HUDEP-2 (cell line): ENCODE results near the gene GRIK3.

Experiments
- DNase-seq, 76 experiments: peaks; one replicate each; lab custom pipeline; 2025; ENCODE audit not compliant: unreplicated experiment in 76 of 76; lab: John Stamatoyannopoulos, UW

The GRIK3 gene

DNA sequence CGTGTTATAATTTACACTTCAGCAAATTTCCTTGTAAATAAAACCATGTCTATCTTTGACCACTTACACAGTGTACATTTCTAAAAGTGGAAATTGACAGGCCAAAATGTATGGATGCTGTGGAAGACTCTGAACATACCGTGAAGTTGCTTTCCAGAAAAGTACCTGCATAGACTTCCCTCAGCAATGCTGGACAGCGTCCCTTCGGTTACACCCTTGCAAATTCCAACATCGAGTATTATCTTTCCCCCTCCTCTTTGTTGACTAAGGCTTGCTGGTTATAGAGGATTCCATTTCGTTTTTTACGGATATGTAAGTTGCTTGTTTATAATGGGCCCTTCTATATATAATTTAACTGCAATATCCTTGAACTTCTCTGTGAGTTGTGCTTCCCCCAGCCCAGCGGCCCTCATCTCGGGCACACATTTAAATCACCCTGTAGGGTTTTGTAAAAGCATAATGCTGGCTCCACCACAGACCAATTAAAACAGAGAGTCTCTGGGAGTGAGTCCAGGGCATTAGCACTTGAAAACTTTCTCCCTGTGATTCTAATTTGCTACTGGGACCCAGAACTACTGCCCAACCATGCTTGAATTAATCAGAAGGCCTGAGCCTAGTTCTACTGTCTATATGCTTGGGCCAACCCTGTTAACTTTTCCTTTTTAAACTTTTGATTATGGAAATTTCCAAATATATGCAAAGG, 230.3 kb downstream of the GRIK3 start:
- no peak for DNase-seq

DNA sequence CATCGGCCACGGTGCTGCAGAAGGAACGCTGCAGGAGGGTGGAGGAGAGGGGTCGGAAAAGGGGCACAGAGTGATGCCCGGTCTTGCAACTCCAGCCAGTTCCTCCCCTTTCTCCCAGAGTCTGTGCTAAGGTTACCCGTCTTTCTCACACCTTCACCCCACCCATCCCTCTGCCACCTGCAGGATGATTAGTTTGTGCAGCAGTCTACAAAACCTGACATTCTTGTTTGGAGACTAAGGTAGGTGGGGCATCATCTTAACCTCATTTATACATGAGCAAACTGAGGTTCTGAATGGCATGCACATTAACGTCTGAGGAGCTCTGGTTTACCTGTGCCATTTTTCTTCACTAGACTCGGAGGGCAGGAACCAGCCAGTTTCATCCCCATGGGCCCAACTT, 232.3 kb downstream of the GRIK3 start:
- no peak for DNase-seq

DNA sequence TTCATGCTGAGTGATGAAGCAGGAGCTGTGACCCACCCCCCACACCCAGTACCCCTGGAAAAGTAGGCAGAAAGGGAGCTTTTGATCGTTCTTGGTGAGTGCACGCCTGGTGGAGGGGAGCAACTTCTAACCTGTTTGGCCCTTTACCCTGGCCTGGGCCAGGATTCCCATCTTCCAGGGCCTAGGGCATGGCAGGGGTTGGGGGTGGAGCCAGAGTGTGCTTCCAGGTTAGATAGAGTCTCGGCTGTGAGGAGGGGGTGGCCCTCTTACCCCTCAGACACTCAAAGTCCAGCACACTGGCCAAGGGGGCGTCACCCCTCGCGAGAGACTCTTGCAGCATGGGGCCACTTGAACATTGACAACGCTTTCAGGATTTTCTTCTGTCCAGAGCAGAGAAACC, 236.6 kb downstream of the GRIK3 start:
- DNase-seq, result no peak

DNA sequence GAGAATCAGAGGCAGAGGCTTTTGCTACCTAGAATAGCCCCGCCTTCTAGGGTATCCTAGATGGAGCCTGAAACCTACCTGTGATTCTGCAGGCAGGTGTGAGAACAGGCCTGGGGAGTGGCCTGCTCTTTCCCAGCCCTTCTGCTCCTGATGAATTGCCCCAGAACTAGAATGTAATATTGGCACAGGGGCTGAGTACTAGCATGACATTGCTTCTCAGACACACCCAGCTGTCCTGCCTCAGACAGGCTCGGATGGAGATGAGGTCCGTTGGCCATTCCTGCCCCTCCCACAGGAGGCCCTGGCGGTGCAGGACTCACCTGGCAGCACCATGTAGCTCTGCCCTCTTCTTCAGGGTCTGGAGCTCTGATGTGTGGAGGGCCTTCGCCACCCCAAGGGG, 237.6 kb downstream of the GRIK3 start:
- DNase-seq, result no peak

DNA sequence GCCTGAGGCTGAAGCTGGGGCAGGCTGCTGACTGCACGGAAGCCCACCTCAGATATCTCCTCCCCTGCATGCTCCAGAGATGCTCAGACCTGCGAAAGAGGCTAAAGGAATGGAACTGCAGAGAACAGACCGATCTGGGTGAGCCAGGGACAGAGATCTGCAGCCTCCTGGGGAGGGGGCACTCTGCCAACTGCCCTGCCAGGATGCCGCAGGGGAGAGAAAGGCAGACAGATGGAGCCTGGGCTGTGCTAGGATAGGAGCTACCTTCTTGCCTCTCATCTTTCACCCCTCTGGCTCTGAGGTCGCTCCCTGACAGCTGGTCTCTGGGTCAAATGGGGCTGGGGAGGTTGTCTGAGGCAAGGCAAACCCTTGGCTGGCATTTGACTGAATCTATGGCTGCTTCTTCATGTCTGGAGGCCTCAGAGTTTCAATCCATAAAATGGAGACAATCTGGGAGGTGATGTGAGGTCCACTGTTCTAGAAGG, 238.2 kb downstream of the GRIK3 start:
- no peak for DNase-seq

DNA sequence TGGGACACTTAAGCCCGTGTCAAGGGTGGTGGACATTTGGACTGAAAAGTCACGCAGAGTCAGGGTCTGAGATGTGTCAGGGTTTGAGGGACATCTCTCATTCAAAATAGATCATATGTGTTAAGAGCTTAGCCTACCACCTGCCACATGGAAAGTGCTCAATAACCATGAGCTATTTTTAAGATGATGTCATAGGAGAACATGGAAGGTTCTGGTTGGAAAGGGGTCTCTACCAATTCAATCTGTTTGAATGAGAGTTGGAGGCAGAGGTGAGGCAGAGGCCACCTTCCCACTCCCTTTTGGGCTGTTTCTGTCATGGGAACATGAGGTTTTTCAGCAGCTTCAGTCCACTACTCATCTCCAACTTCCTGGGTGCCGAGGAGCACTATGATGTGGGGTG, 239.9 kb downstream of the GRIK3 start:
- no peak for DNase-seq

DNA sequence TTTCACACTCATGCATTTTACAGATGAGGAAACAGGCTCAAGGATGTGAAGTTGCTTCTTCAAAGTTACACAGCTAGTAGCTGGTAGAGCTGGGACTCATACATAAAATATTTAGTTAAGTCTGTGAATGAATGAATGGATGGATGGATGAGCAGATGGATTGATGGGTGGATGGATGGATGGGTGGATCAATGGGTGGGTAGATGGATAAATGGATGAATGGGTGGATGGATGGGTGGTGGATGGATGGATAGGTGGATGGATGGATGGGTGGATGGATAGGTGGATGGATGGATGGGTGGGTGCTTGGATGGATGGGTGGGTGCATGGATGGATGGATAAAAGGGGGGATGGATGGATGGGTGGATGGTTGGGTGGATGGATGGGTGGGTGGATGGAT, 240.9 kb downstream of the GRIK3 start:
- DNase-seq, result no peak

DNA sequence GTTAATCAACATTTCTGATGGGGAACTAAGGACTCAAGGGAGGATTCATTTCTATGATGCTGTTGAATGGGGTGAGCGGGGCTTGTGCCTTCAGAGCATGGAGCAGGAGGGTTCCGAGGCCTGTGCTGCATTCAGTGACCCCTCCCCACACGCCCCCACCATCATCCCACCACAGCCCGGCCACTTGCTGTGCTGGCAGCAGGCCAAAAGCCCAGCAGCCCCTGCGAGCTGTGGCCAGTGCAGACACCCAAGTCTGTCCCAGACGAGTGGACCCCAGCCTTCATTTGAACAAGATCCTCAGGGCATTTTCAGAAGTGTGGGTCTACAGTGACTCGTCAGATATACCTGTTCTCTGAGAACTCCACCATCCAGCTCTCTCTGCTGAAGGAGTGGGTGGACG, 242.0 kb downstream of the GRIK3 start:
- no peak for DNase-seq

DNA sequence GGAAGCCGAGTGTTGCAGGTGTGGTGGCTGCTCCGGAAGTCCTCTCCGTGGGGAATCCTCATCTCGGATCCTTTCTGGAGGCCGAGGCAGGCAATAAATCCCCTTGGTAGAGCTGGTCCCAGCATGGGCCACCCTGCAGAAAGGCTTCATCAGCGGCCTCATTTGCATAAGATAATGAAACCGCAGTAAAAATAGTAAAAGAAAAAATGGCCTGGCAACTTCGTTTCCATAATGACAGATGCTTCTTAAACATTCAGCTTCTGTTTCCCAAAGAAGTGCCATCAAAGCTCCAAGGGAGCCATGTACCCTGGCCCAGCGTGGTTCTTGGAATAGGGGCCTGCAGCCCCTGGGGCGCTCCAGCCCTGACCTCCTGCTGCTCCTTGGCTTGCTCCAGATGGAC, 244.1 kb downstream of the GRIK3 start:
- DNase-seq, result no peak

DNA sequence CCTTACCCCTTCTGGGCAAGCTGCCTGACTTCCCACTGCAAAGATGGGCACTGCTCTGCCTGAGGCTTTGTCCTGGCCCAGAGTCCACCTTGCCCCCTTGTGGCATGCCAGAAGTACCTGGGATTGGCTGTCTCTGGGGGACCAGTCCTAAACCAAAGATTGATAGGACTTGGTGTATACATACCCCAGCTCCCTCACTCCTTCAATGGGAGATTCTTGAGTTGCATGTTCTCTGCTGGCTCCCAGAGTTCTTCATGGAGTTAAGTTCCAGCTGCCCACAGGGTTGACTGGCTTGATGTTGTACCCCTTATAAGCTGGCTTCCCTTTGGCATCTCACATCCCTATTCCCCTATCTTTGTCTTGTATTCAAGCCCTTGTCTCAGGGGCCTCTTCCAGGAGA, 244.8 kb downstream of the GRIK3 start:
- no peak for DNase-seq

DNA sequence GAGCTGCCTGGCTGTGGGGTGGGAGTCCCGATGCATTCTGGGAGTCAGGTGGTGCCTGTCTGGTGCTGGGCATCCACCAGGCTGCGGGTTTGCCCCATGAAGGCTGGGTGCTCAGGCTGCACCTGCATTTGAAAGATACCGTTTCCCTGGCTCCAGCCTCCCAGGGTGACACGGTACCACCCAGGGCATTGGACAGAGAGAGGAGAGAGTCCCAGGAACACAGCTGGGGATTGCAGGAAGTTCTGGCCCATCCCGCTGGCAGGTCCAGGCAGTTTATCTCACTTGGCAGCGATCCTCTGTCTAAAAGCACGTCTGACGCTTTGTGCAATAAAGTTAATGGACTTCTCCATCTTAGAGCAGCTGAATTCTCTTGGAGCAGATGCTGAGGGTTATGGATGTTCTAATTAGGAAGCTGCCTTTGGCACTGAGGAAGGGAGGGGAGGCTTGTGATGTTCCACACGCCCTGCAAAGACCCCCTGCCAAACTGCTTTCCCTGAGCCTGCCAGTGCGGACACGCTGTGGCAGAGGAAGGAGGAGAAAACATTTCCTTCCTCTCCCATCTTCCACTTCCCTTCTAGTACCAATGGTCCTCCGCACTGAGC, 246.9 kb downstream of the GRIK3 start:
- DNase-seq, result no peak

DNA sequence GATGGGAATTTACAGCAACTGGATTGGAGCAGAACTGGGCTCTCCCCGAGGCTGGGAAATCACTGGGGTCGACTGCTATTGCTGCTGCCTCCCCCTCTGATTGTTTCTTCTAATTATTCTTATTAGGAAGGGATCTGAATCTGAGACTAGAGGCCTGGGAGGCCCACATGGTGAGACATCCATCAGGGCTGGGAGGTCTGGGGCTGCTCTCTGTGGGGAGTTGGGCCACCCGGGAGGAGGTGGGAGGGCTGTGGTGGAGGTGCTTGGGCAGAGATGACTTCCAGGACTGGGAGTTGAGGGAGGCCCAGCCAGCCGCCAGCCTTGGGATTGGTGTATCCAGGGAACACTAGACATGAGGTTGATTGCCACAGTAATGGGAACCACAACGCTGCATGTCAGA, 247.9 kb downstream of the GRIK3 start:
- DNase-seq, result no peak

DNA sequence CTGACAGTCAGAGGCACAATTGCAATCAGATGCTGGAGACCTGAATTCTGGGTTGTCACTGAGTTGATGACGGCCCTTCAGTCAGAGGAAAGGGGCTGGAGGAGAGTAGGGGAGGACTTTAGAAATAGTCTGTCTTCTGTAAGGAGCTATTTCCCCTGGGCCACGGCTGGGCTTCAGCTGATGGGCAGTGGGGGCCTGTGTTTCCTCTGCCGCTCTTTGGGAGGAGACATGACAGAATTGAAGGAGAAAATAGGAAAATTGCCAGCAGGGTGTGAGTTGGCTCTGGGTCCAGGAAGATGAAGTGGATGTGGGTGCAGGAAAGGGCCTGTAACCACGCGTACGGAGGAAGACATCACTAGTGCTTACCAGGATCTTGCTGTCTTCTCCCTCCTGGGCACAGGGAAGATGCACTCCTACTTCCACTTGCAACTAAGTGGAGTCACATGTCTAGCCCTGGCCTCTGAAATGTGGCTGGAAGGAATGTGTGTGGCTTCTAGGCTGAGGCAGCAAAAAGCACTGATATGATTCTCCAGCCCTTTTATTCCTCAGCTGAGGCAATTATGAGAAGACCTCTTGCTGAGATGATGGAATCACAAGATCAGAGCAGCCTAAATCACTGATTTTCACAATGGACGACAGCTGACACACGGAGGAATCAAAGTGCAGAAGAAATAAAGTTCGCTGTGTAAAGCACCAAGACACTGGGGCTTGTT, 250.0 kb downstream of the GRIK3 start:
- DNase-seq, result no peak

DNA sequence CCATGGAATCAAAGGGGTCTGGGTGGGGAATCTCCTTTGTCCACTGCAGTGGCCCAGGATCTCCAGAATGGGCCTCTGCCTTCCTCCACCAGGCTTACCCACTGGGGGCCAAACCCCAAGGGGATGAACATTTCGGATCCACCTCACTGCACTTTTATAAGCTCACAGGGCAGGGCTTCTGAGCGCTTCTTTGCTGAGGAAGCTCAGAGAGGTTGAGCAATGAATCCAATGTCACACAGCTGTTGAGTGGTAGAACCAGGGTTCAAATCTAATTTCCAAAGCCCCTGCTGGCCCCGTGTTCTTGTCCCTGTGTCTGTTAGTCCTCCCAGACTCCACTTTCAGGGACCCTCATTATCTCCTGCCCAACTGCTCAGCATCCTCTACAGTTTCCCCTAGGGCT, 250.8 kb downstream of the GRIK3 start:
- DNase-seq, result no peak

DNA sequence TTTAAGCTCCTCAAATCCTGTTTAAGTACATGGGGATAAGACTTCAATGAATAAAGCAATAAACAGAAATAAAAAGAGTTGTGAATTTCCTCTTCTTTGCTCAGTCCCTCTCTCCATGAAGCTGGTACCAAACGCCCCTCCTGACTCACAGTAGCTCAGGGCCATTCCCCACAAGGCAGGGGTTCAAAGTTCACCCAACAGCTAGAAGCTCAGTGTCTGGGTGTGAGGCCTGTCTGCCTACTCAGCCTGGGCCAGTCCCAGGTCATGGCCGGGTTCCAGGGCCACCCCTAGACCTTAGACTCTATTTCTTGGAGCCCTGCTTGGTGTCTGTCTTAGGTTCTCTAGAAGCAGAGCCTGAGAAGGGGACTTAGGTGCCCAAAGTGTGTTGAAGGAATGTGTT, 251.5 kb downstream of the GRIK3 start:
- no peak for DNase-seq

DNA sequence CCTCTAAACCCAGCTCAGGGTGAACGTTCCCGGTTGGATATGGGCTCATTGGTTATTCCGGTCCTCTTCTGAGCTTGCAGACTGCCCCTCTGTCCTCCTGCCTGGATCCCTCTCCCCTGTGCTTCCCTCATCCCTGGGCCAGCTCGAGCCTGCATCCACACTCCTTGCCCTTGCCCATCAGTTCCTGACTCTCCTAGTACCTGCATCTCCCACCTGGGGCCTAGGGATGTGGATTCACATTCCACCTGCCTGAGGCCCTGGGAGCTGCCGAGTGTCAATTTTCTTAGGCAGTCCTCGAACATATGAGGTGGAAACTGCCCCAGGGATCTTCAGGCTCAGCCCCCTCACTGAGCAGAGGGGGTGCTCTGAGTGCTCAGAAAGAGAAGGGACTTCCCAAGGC, 252.2 kb downstream of the GRIK3 start:
- DNase-seq, result no peak

DNA sequence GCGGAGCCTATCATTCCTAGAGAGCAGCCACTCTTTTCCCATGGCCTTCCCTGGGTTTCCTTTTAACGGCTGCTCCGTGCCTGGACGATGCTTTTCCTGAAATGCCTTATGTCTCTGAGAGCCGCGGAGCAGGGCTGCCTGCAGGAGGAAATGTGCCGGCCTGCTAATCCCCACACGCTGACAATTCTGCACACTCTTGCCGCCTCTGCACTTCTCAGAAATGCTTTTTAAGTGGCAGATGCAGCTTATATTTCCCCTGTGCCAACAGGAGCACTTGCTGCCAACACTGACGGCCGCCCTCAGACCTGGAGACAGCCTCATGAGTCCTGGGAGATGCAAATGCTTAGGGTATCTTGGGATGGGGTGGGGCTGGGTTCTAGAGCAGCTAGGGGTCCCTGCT, 253.2 kb downstream of the GRIK3 start:
- no peak for DNase-seq

DNA sequence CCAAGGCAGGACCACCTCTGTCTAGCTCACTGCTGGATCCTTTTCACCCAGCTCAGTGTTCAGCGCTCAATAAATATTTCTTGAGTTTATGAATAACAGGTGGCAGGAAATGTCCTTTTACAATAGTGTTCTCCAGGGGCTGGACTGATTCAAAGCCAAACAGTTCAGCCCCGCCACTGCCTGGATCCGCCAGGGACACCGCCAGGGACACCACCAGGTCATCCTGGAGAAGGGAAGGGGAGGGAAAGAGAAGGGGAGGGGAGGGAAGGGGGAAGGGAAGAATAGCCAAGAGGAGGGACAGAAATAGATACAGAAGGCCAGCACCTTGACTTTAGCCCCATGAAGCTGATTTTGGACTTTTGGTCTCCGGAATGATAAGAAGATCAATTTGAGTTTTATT, 255.6 kb downstream of the GRIK3 start:
- DNase-seq, result no peak

DNA sequence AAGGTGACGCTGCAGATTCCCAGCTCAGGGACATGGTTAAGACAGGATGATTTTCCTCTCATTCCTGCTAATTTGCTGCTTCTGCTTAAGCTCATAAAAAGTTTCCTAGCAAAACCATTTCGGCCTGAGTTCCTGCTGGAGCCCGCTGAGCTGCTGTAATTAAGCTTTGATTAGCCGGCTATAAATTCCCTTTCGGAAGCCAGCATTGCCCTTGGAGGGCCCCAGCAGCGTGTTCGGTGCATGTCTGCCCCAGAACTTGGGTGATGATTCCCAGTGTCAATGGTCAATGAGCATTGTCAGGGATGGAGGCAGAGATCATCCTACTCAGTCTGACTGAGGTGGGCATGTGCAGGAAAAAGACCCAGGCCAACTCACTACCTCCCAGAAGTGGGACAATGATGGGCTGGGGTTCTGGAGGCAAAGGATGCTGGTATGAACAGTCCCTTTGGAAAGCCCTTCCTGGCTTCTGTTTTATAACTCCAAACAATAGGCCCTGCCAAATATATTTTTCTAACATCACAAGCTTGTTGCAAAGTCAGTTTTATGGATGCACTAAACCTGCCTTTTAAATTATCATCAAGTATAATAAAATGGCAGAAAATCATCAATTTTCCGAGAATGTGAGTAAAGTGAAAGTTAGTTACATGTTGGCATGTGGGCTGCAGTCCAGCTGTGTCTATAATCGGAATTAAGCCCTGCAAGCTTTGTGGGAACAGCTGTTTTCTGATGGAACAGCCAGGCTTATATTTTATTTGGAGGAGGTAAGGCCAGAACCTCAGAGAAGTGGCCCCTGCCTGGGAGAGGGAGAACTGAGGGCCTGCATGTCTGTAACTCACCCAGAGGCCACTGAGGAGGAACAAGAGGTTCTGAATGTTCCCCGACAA, 257.1 kb downstream of the GRIK3 start:
- DNase-seq, result no peak

DNA sequence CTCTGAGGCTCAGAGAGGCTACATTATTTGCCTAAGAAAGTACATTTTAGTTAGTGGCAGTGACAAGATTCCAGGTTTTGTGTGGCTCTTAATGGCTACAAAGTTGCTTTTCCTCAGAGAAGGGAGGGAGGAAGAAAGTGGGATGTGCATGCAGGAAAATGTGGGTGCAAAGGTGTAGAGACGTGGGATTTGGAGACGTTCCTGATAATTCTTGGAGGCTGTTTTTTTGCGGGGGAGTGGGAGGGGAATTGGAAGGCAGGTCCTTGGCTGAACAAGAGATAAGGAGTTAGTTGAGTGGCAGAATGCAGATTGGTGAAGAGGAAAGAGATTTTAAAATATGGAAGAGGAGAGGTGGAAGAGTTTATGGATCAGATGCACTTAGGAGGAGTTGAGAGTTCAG, 258.1 kb downstream of the GRIK3 start:
- no peak for DNase-seq

DNA sequence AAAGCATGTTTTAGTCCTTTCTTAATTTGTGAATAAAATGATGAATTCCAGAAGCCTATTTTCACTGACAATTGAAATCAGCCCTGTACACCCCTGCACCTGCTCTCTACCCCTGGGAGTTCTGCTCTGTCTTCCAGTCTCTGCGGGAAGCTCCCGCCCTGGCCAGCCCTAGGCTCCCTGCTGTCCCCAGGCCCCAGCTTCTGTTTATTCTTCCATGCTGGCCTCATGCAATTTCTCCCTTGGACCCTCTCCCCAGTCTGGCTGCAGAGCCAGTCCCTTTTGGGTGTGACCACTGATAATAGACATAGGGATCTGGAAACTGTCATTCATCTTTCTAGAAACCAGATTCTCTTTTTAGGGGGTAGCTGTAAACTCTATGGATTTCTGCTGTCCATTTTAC, 258.6 kb downstream of the GRIK3 start:
- no peak for DNase-seq
